Measurements from ENCODE around the gene LTB4R2. TPM values are rescaled to one million over a fixed set of nuclear protein-coding genes. Genes with fewer than 3 reads are reported as not detected.
A peak's percentile ranks its signal among the peaks of the same experiment; 100 is the strongest.
"Not testable (repeated sequence)": the region's sequence is repeated elsewhere in the genome, so short reads cannot be mapped to it uniquely, and the experiment has no call there.

LTB4R2 gene
- total RNA-seq, 1 experiment from 2014 or later = 4.8 TPM

DNA sequence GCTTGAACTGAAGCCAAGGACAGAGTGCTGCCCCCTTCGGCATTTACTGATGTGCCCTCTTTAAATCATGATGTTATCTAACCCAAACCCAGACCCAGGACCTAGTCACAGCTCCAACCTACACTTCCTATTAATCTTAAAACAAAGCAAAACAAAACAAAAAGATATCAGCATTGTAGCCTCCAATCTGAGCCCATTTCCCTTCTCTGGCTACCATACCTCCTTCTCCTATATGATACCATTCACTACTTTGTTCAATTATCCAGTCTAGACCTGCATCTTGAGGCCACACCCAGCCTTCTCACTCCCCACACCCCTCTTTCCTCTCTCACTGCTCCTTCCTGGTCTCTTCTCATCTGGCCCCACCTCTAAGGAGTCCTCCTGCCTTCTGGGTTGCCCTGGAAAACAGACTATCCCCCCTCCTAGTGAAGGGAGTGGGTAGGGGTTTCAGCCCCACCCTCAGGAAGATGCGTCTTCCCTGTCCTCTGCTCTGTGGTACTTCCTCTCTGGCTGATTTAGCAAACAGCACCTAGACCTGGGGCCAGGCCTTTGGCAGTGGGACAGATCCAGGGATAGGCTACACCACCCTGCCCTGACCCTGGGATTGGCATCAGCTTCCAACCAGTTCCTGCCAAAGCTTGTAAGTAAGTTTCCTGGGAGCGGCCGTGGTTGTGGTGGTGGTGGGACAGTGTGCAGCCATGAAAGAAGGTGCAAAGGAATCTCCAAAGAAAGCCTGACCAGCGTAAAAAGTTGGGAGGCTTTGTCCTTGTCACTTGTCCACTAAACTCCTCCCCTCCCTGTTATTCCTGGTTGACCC is 4.6 kb downstream of the LTB4R2 start:
- peaks cover 15% of the 10 kb centered on the region for H3K27me3 ChIP-seq (ENCODE audit: control insufficient read depth, insufficient read depth, low read length)
- no peak for DNase-seq

DNA sequence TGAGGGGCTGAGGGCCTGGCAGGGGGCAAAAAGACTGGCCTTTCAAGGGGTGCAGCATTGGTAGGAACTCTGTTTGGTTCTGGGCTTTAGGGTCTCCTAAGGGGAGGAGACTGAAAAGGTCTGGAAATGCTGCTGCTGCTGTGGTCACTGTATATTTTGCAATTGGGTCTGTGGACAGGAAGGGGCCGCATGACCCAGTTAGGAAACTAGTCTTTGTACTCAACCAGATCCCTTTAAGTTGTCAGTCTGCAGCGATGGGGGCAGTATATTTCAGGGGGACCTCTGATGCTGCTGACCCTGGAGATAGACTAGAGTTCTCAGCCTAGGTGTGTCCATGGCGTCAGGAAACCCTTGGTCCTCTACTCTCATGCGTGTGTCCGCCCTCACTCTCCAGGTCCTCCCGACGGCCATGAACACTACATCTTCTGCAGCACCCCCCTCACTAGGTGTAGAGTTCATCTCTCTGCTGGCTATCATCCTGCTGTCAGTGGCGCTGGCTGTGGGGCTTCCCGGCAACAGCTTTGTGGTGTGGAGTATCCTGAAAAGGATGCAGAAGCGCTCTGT is 5.4 kb downstream of the LTB4R2 start:
- DNase-seq = no peak
- peaks cover 18% of the 10 kb centered on the region for H3K27me3 ChIP-seq (ENCODE audit: control insufficient read depth, insufficient read depth, low read length)
- no peak overlapping the region for H3K4me3 ChIP-seq (ENCODE audit: insufficient read depth, low read depth, low read length)
- no peaks in the 10 kb centered on the region for H3K36me3 ChIP-seq (replicated peaks; ENCODE audit: control insufficient read depth, insufficient read depth, low read length)

More for the DNA sequence above, 4.6 kb downstream of the LTB4R2 start:
- Histone ChIP-seq H3K4me3 (ENCODE audit: insufficient read depth, low read depth, low read length) (no peak overlapping the region), H3K36me3 (replicated peaks; ENCODE audit: control insufficient read depth, insufficient read depth, low read length) (0 out of 2 replicates have a peak, but pooled peaks cover 1% of the 10 kb centered on the region)

GRCh38 chr14:24315807-24316596 is 6.1 kb downstream of the LTB4R2 start:
- Histone ChIP-seq H3K4me3 (ENCODE audit: insufficient read depth, low read depth, low read length) (no peak overlapping the region), H3K27me3 (ENCODE audit: control insufficient read depth, insufficient read depth, low read length) (peaks cover 18% of the 10 kb centered on the region), H3K36me3 (replicated peaks; ENCODE audit: control insufficient read depth, insufficient read depth, low read length) (no peaks in the 10 kb centered on the region)
- peak; percentile 91 for DNase-seq

DNA sequence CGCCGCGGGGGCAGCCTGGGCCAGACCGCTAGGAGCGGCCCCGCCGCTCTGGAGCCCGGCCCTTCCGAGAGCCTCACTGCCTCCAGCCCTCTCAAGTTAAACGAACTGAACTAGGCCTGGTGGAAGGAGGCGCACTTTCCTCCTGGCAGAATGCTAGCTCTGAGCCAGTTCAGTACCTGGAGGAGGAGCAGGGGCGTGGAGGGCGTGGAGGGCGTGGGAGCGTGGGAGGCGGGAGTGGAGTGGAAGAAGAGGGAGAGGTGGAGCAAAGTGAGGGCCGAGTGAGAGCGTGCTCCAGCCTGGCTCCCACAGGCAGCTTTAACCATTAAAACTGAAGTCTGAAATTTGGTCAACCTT is 6.6 kb downstream of the LTB4R2 start:
- Histone ChIP-seq H3K4me3 (ENCODE audit: insufficient read depth, low read depth, low read length) (no peak overlapping the region), H3K27me3 (ENCODE audit: control insufficient read depth, insufficient read depth, low read length) (peaks cover 18% of the 10 kb centered on the region), H3K36me3 (replicated peaks; ENCODE audit: control insufficient read depth, insufficient read depth, low read length) (no peaks in the 10 kb centered on the region)
- no peak for DNase-seq

GRCh38 chr14:24317141-24317928 is 7.4 kb downstream of the LTB4R2 start:
- Histone ChIP-seq H3K27me3 (ENCODE audit: control insufficient read depth, insufficient read depth, low read length) (peaks cover 18% of the 10 kb centered on the region), H3K36me3 (replicated peaks; ENCODE audit: control insufficient read depth, insufficient read depth, low read length) (no peaks in the 10 kb centered on the region), H3K4me3 (ENCODE audit: insufficient read depth, low read depth, low read length) (no peak overlapping the region)
- DNase-seq = no peak

DNA sequence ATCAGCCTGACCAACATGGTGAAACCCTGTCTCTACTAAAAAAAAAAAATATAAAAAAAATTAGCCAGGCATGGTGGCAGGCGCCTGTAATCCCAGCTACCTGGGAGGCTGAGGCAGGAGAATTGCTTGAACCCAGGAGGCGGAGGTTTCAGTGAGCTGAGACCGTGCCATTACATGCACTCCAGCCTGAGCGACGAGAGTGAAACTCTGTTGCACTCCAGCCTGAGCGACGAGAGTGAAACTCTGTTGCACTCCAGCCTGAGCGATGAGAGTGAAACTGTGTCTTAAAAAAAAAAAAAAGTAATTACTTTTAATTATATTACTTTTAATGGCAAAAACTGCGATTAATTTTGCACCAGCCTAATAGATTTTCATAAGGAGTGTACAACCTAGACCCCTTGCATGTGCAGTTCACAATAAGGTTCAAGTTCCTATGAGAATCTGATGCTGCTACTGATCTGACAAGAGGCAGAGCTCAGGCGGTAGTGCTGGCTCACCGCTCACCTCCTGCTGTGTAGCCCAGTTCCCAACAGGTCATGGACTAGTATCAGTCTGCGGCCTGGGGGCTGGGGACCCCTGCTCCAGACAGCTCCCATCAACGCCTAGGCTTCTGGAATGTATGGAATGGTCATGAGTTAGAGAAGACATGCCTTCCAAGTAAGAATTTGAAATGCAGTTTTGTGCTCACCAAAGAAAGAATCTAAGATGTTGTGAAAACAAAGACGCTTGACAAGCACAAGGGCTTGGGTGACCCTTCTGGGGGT is 11.5 kb downstream of the LTB4R2 start:
- Histone ChIP-seq H3K4me3 (ENCODE audit: insufficient read depth, low read depth, low read length) (no peak overlapping the region), H3K36me3 (replicated peaks; ENCODE audit: control insufficient read depth, insufficient read depth, low read length) (no peaks in the 10 kb centered on the region)

DNA sequence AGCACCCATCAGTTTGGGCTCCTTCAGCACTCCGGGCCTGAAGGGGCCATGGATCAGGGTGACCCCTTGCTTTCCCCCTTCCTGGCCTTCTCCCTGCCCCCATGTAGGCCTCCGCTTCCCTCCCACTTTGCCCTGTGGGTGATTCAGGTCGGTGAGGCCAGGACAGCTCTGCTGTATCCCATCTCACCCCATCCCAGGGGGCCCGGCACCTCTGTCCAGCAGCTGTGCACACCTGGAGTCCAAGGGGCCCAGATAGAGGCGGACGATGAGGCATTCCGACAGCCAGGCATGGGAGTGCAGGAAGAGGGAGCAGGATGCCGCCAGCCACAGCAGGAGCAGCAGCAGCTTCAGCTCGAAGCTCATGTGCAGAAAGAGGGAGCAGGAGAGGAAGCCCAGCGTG is 12.7 kb downstream of the LTB4R2 start:
- Histone ChIP-seq H3K4me3 (ENCODE audit: insufficient read depth, low read depth, low read length) (no peak overlapping the region), H3K27me3 (ENCODE audit: control insufficient read depth, insufficient read depth, low read length) (peaks cover 20% of the 10 kb centered on the region), H3K36me3 (replicated peaks; ENCODE audit: control insufficient read depth, insufficient read depth, low read length) (no peaks in the 10 kb centered on the region)
- DNase-seq = no peak

More for the DNA sequence above, 11.5 kb downstream of the LTB4R2 start:
- peaks cover 25% of the 10 kb centered on the region for H3K27me3 ChIP-seq (ENCODE audit: control insufficient read depth, insufficient read depth, low read length)
- DNase-seq = no peak

GRCh38 chr14:24323341-24323740 is 13.4 kb downstream of the LTB4R2 start:
- H3K36me3 ChIP-seq (replicated peaks; ENCODE audit: control insufficient read depth, insufficient read depth, low read length) = no peaks in the 10 kb centered on the region
- no peak for DNase-seq
- peaks cover 18% of the 10 kb centered on the region for H3K27me3 ChIP-seq (ENCODE audit: control insufficient read depth, insufficient read depth, low read length)
- H3K4me3 ChIP-seq (ENCODE audit: insufficient read depth, low read depth, low read length) = no peak overlapping the region

GRCh38 chr14:24324024-24324423 is 14.1 kb downstream of the LTB4R2 start:
- Histone ChIP-seq H3K36me3 (replicated peaks; ENCODE audit: control insufficient read depth, insufficient read depth, low read length) (no peaks in the 10 kb centered on the region), H3K4me3 (ENCODE audit: insufficient read depth, low read depth, low read length) (no peak overlapping the region), H3K27me3 (ENCODE audit: control insufficient read depth, insufficient read depth, low read length) (peaks cover 16% of the 10 kb centered on the region)
- no peak for DNase-seq

DNA sequence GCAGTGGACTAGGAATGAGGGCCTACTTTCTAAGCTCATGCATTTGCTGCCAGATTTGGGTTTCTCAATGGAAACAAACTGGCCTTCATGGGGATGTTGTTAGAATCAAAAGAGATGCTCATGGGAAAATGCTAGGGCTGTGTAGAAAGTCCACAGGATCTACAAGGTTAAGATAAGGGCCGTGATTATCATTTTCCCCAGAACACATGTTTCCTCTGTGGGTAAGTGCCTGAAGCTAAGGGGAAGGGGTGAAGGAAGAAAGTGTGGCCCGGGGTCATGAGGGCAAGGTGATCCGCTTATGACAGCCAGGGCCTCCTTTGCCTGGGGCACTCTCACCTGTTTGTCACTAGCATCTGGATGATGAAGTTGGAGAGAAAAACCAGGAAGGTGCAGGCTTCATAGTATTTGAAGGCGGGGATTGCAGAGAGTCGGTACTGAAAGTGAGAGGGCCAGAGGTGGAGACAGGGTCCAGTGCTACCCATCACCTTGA is 15.1 kb downstream of the LTB4R2 start:
- Histone ChIP-seq H3K36me3 (replicated peaks; ENCODE audit: control insufficient read depth, insufficient read depth, low read length) (no peaks in the 10 kb centered on the region), H3K27me3 (ENCODE audit: control insufficient read depth, insufficient read depth, low read length) (peaks cover 17% of the 10 kb centered on the region), H3K4me3 (ENCODE audit: insufficient read depth, low read depth, low read length) (no peak overlapping the region)
- DNase-seq = no peak

DNA sequence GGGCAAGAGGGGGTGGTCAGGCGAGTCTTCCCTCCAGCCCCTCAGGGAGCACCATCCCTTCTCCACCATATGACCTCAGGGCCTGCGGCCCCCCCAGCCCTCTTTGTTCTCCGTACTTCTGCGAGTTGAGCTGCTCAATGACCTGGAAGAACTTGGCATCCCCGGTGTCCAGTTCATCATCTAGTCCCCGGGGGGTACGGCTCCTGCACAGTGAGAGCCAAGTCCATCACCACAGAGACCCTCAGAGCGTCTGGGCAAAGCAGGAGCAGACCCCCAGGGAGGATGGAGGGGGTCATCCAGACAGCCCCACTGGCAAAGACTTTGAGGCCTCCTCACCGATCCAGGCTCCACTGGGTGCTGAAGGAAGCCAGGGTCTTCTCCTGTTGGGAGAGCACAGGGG is 16.0 kb downstream of the LTB4R2 start:
- no peak overlapping the region for H3K4me3 ChIP-seq (ENCODE audit: insufficient read depth, low read depth, low read length)
- no peaks in the 10 kb centered on the region for H3K36me3 ChIP-seq (replicated peaks; ENCODE audit: control insufficient read depth, insufficient read depth, low read length)
- no peak for DNase-seq
- peaks cover 24% of the 10 kb centered on the region for H3K27me3 ChIP-seq (ENCODE audit: control insufficient read depth, insufficient read depth, low read length)

- DNase-seq = no peak
- H3K27me3 ChIP-seq (ENCODE audit: control insufficient read depth, insufficient read depth, low read length) = peaks cover 35% of the 10 kb centered on the region
- no peak overlapping the region for H3K4me3 ChIP-seq (ENCODE audit: insufficient read depth, low read depth, low read length)
- no peaks in the 10 kb centered on the region for H3K36me3 ChIP-seq (replicated peaks; ENCODE audit: control insufficient read depth, insufficient read depth, low read length)
These were observed 17.4 kb downstream of the LTB4R2 start for GRCh38 chr14:24327303-24327702.

- peaks cover 40% of the 10 kb centered on the region for H3K27me3 ChIP-seq (ENCODE audit: control insufficient read depth, insufficient read depth, low read length)
- H3K36me3 ChIP-seq (replicated peaks; ENCODE audit: control insufficient read depth, insufficient read depth, low read length); DNase-seq; H3K4me3 ChIP-seq (ENCODE audit: insufficient read depth, low read depth, low read length): not testable (repeated sequence)
These were observed 18.0 kb downstream of the LTB4R2 start for GRCh38 chr14:24327914-24328313.
